HG03558 (cell line): ENCODE results near the gene TEK.

Experiments used
- ATAC-seq: cut with Tn5 transposase; IDR thresholded peaks from one replicate; pipeline ENCODE4 v1.9.1; 2021; ENCODE audit warnings: moderate number of reproducible peaks; ENCODE audit not compliant: unreplicated experiment; ENCODE audit errors: extremely low read depth

TEK gene

GRCh38 chr9:27117489-27118135 is 8.6 kb downstream of the TEK start:
- ATAC-seq = no peak

GRCh38 chr9:27118916-27119315 is 9.9 kb downstream of the TEK start:
- ATAC-seq = no peak

GRCh38 chr9:27124151-27124550 is 15.1 kb downstream of the TEK start:
- ATAC-seq = no peak

- ATAC-seq = no peak
Observed at GRCh38 chr9:27125030-27125429, 16.0 kb downstream of the TEK start.

GRCh38 chr9:27125936-27126335 is 16.9 kb downstream of the TEK start:
- ATAC-seq = no peak

- no peak for ATAC-seq
Observed at GRCh38 chr9:27126670-27127069, 17.6 kb downstream of the TEK start.

GRCh38 chr9:27129221-27129620 is 20.2 kb downstream of the TEK start:
- no peak for ATAC-seq

- no peak for ATAC-seq
Observed at GRCh38 chr9:27131731-27132130, 22.7 kb downstream of the TEK start.

- ATAC-seq = no peak
Observed at GRCh38 chr9:27133817-27134216, 24.8 kb downstream of the TEK start.

- ATAC-seq = no peak
Observed at GRCh38 chr9:27142299-27142930, 33.4 kb downstream of the TEK start.

GRCh38 chr9:27145143-27145542 is 36.1 kb downstream of the TEK start:
- no peak for ATAC-seq

- ATAC-seq = no peak
Observed at GRCh38 chr9:27149651-27150050, 40.6 kb downstream of the TEK start.

- ATAC-seq = no peak
Observed at GRCh38 chr9:27150746-27151406, 41.9 kb downstream of the TEK start.

- no peak for ATAC-seq
Observed at GRCh38 chr9:27151693-27152404, 42.8 kb downstream of the TEK start.

- ATAC-seq = no peak
Observed at GRCh38 chr9:27152405-27152718, 43.3 kb downstream of the TEK start.

- ATAC-seq = no peak
Observed at GRCh38 chr9:27154908-27155307, 45.9 kb downstream of the TEK start.

- no peak for ATAC-seq
Observed at GRCh38 chr9:27157097-27157496, 48.1 kb downstream of the TEK start.

- no peak for ATAC-seq
Observed at GRCh38 chr9:27157736-27158135, 48.7 kb downstream of the TEK start.

- ATAC-seq = no peak
Observed at GRCh38 chr9:27160636-27161035, 51.6 kb downstream of the TEK start.

- ATAC-seq = no peak
Observed at GRCh38 chr9:27162045-27162444, 53.0 kb downstream of the TEK start.

- no peak for ATAC-seq
Observed at GRCh38 chr9:27165068-27165467, 56.0 kb downstream of the TEK start.
